ENCODE data around the gene SOX21. TPM values are rescaled to one million over a fixed set of nuclear protein-coding genes. Genes with fewer than 3 reads are reported as not detected.
"Not testable (repeated sequence)": the region's sequence is repeated elsewhere in the genome, so short reads cannot be mapped to it uniquely, and the experiment has no call there.

SOX21 gene
- total RNA-seq, 1 experiment from 2014 or later: not detected

DNA sequence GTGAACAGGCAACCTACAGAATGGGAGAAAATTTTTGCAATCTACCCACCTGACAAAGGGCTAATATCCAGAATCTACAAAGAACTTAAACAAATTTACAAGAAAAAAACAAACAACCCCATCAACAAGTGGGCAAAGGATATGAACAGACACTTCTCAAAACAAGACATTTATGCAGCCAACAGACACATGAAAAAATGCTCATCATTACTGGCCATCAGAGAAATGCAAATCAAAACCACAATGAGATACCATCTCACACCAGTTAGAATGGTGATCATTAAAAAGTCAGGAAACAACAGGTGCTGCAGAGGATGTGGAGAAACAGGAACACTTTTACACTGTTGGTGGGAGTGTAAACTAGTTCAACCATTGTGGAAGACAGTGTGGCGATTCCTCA, 17.6 kb upstream of the SOX21 start:
- RAD21 ChIA-PET (ENCODE audit: low non-redundant PET in 1 of 2, low total read pairs in 2 of 2, uncharacterized antibody in 2 of 2, unreplicated experiment in 2 of 2); CTCF ChIA-PET; H3K9me2 ChIP-seq (ENCODE audit: insufficient read depth); H3K36me3 ChIP-seq (ENCODE audit: control insufficient read depth in 1 of 2, insufficient read depth in 2 of 2, low read length in 2 of 2); H4K20me1 ChIP-seq (ENCODE audit: insufficient read depth); H3K9ac ChIP-seq (ENCODE audit: low read length); H3K27ac ChIP-seq (ENCODE audit: low read depth, low read length); H3K9me3 ChIP-seq (ENCODE audit: control insufficient read depth in 1 of 2, insufficient read depth in 1 of 2, low read depth in 1 of 2, low read length in 2 of 2); H3K79me2 ChIP-seq (ENCODE audit: insufficient read depth, low read length); ATAC-seq; H3K4me1 ChIP-seq (ENCODE audit: control insufficient read depth in 1 of 2, insufficient read depth in 2 of 2, low read length in 2 of 2); DNase-seq (ENCODE audit: low read depth, low spot score); H2AFZ ChIP-seq (ENCODE audit: low read depth, low read length, poor library complexity, severe bottlenecking); POLR2A ChIA-PET; H3K4me2 ChIP-seq (ENCODE audit: low read length); H3K4me3 ChIP-seq (replicated peaks in 1 of 2; ENCODE audit: low read depth in 1 of 2, low read length in 2 of 2); BruUV-seq (replicated peaks); intact Hi-C loops (cut with micrococcal nuclease): not testable (repeated sequence)
- H3K27me3 ChIP-seq (ENCODE audit: insufficient read depth, low read length): peaks cover 22% of the 10 kb centered on the region

GRCh38 chr13:94726425-94726824, 14.1 kb upstream of the SOX21 start:
- Histone ChIP-seq H3K9me2 (ENCODE audit: insufficient read depth) (no peaks in the 10 kb centered on the region), H3K4me3 (replicated peaks in 1 of 2; ENCODE audit: low read depth in 1 of 2, low read length in 2 of 2) (no peak overlapping the region), H3K27ac (ENCODE audit: low read depth, low read length) (no peak overlapping the region), H3K9me3 (ENCODE audit: control insufficient read depth in 1 of 2, insufficient read depth in 1 of 2, low read depth in 1 of 2, low read length in 2 of 2) (no peaks in the 10 kb centered on the region), H3K79me2 (ENCODE audit: insufficient read depth, low read length) (no peaks in the 10 kb centered on the region), H3K36me3 (ENCODE audit: control insufficient read depth in 1 of 2, insufficient read depth in 2 of 2, low read length in 2 of 2) (no peaks in the 10 kb centered on the region), H4K20me1 (ENCODE audit: insufficient read depth) (no peaks in the 10 kb centered on the region), H3K27me3 (ENCODE audit: insufficient read depth, low read length) (peaks cover 34% of the 10 kb centered on the region), H3K9ac (ENCODE audit: low read length) (no peak overlapping the region), H3K4me2 (ENCODE audit: low read length) (no peak overlapping the region), H3K4me1 (ENCODE audit: control insufficient read depth in 1 of 2, insufficient read depth in 2 of 2, low read length in 2 of 2) (no peaks in the 10 kb centered on the region), H2AFZ (ENCODE audit: low read depth, low read length, poor library complexity, severe bottlenecking) (no peak overlapping the region)
- no TSS peak for BruUV-seq (replicated peaks)
- DNase-seq (ENCODE audit: low read depth, low spot score) (no peak), ATAC-seq (no peak)
- ChIA-PET RAD21 (ENCODE audit: low non-redundant PET in 1 of 2, low total read pairs in 2 of 2, uncharacterized antibody in 2 of 2, unreplicated experiment in 2 of 2) (no interaction called here), CTCF (no interaction called here), POLR2A (no interaction called here)
- intact Hi-C loops (cut with micrococcal nuclease): no loop called here
- TF ChIP-seq CEBPB (IDR thresholded peaks at IDR 0.05; ENCODE audit: low read depth) (no peak), RAD21 (IDR thresholded peaks at IDR 0.05; ENCODE audit: low read depth) (no peak), CBX3 (IDR thresholded peaks at IDR 0.05; ENCODE audit: low read depth) (no peak), ELF1 (IDR thresholded peaks at IDR 0.05; ENCODE audit: borderline replicate concordance, low read depth) (no peak), EZH2phosphoT487 (IDR thresholded peaks at IDR 0.05; ENCODE audit: borderline replicate concordance) (no peak), ZNF274 (IDR thresholded peaks at IDR 0.05; ENCODE audit: low read depth, low read length) (no peak), SP1 (IDR thresholded peaks at IDR 0.05; ENCODE audit: low read depth) (no peak), YY1 (IDR thresholded peaks at IDR 0.05; ENCODE audit: extremely low read depth, insufficient replicate concordance, low read depth, low read length) (no peak), POLR2A (IDR thresholded peaks at IDR 0.05; ENCODE audit: borderline replicate concordance, extremely low read depth, insufficient read depth, insufficient read length) (no peak)
- TF ChIP-seq, protein P1, sequence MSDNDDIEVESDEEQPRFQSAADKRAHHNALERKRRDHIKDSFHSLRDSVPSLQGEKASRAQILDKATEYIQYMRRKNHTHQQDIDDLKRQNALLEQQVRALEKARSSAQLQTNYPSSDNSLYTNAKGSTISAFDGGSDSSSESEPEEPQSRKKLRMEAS (IDR thresholded peaks at IDR 0.05): no peak
- TF ChIP-seq, protein P2, sequence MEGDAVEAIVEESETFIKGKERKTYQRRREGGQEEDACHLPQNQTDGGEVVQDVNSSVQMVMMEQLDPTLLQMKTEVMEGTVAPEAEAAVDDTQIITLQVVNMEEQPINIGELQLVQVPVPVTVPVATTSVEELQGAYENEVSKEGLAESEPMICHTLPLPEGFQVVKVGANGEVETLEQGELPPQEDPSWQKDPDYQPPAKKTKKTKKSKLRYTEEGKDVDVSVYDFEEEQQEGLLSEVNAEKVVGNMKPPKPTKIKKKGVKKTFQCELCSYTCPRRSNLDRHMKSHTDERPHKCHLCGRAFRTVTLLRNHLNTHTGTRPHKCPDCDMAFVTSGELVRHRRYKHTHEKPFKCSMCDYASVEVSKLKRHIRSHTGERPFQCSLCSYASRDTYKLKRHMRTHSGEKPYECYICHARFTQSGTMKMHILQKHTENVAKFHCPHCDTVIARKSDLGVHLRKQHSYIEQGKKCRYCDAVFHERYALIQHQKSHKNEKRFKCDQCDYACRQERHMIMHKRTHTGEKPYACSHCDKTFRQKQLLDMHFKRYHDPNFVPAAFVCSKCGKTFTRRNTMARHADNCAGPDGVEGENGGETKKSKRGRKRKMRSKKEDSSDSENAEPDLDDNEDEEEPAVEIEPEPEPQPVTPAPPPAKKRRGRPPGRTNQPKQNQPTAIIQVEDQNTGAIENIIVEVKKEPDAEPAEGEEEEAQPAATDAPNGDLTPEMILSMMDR (IDR thresholded peaks at IDR 0.05 in 2 of 3, conservative IDR thresholded peaks at IDR 0.05 in 1 of 3; ENCODE audit: borderline replicate concordance in 1 of 3, insufficient read depth in 1 of 3, low read depth in 2 of 3, low read length in 2 of 3): no peak
- TF ChIP-seq, protein P3, sequence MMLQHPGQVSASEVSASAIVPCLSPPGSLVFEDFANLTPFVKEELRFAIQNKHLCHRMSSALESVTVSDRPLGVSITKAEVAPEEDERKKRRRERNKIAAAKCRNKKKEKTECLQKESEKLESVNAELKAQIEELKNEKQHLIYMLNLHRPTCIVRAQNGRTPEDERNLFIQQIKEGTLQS (IDR thresholded peaks at IDR 0.05): no peak

Measured in HCT116 (cell line).